GM19023 (cell line): ENCODE data around the gene TEAD1.

Source experiments
- ATAC-seq: cut with Tn5 transposase; IDR thresholded peaks from one replicate; pipeline ENCODE4 v1.9.1; 2021; ENCODE audit warnings: mild to moderate bottlenecking, moderate library complexity; ENCODE audit not compliant: unreplicated experiment

Gene TEAD1

DNA sequence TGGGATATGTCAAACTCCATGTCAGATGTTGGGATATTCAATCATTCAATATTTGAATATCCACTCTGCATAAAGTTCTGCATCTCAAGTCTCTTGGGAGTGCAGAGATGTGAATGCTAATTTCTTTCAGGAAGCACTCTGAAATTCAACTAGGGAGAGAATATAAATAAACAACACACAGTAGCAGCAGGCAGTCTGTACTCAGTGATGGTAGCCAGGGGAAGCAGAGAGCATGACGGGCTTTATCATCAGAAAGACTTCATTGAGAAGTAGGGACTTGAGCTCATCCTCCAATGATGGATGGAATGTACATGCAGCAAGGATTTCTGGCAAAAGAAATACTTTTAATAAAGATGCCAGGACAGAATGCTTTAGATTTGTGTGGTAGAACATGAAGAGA lies 9.8 kb upstream of the TEAD1 start:
- ATAC-seq: no peak

DNA sequence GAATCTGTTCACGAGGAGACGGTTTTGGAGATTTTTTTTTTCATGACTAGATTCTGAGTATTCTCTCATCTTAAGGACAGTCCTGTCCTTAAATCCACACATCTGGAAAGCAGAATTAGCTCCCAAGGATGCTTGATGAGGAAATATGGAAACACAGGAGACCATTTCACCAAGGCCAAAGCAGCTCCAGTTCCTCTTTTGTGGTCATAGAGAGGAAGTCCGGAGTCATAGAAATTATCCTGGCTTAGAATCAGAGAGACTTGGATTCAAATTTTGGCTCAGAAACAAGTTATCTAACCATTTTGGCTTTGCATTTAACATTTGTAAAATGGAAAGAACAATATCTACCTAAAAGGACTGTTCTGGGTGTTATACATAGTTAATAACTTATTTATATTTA lies 7.3 kb upstream of the TEAD1 start:
- ATAC-seq: no peak

DNA sequence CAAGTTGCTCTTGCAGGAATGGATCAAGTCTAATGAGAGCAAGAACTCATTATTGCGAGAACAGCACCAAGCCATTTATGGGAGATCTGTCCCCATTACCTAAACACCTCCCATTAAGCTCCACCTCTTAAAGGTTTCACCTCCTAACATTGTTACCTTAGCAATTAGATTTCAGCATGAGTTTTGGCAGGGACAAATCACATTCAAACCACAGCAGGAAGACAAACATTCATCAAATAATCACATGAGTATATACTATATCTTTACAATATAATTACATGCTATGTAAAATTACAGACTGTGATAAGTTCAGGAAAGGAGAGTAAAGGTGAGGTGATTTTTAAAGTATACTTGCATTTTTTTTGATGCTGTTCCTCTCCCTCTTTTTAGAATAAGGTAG lies 6.6 kb upstream of the TEAD1 start:
- ATAC-seq: no peak

DNA sequence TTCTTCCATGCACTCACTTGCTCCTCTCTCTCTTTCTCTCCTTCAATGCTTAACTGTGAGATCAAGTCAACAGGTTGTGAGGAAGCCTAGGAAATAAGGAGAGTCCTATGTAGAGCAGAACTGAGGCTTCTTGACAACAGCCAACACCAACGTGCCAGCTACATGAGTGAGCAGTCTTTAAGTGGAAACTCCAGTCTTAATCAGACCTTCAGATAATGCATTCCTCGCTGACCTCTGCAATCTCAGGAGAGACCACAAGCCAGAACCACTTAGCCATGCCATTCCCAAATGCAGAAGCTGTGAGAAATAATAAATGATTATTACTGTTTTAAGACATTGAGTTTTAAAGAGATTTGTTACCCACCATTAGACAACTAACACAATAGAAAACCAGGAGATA lies 6.1 kb upstream of the TEAD1 start:
- ATAC-seq: no peak

DNA sequence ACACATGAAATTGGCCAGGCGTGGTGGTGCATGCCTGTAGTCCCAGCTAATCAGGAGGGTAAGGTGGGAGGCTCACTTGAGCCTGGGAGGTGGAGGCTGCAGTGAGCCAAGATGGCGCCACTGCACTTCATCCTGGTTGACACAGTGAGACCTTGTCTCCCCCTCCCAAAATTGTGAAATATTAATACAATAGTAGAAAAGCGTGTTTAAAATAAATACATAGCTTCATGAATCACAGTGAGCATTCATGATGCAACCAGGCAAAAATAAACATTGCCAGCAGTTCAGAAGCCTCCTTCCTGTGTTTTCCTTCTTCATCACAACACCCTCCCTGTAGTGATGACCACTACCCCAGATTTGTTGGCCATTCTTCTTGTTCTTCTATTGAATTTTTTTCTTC lies 4.3 kb upstream of the TEAD1 start:
- no peak for ATAC-seq

DNA sequence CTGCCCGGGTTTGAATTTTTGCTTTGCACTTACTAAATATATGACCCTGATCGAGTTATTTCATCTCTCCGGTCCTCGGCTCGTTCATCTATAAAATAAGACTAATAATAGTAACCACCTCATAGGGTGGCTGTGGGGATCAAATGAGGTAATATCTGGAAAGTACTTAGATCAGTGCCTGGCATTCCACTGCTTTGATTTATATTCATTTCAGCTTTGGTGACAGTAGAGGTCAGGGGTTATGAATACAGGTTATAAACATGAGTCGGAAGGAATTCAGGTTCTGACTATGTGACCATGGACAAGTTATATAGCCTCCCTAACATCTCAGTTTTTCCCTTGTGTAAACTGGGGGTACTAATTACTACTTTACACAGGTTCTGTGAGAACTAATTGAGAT lies 2.9 kb upstream of the TEAD1 start:
- no peak for ATAC-seq

DNA sequence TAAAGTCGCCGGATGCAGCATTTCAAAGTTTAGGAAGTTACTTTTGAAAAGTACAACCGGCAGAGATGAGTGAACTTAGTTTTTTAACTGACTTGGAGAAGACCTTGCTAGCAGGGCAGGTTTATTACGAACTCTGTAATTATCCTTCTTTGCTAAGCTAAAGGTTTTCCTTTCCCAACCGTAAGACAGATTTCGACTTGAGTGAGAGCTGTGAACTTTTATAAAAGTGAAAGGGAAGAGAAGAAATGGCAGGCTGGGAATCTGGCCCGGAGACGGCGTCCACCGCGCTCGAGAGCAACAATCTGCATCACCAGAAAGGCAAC lies 659 bp upstream of the TEAD1 start:
- ATAC-seq: no peak

DNA sequence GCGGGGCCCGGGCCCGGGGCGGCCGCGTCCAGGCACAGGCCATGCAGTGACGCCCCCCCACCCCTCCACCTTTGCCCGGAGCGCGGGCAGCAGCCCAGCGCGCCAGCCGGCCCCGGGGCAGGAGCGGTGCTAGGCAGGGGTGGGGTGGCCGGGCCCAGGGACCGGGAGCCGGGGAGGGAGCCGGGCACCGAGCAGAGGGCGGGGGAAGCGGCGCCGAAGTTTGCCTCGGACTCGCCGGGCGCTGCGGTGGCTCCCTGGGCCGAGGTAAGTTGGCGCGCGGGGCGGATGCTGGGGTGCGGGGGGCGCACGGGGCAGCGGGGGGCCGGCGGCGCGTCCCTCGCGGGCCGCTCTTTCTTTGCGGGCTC lies 332 bp downstream of the TEAD1 start:
- ATAC-seq: no peak

DNA sequence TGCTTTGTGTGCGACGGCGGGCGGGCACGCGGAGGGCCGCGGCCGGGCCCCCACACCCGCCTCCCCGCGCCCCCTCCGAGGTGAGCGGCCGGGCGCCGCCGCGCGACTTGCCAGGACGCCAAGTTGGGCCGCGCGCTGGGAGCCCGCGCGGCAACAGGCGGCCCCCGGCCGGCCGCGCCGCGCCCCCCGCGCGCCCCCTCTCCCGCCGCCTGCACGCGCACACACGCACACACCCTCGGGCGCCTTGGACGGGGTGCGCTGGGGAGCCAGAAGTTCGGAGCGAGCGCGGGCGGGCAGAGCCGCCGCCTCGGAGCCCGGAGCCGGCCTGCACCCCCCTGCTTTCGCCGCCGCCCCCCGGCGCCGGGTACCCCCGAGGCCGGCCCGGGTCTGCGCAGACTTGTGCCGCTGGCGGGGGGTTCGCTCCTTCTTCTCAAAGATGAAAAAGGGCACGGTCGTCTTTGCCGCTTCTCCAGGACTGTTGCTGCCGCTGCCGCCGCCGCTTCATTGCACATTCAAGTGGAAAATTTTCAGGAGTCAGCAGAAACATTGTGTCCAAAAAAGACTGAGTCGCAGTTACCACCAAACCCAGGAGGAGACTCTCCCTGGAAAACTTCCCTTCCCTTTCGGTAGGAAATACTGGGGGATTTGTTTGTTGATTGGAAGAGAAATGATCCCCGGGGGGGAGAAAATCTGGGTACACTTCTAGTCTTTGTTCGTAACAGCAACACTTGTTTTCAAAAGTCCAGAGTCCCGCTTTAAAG lies 895 bp downstream of the TEAD1 start:
- ATAC-seq: peak; percentile 27

DNA sequence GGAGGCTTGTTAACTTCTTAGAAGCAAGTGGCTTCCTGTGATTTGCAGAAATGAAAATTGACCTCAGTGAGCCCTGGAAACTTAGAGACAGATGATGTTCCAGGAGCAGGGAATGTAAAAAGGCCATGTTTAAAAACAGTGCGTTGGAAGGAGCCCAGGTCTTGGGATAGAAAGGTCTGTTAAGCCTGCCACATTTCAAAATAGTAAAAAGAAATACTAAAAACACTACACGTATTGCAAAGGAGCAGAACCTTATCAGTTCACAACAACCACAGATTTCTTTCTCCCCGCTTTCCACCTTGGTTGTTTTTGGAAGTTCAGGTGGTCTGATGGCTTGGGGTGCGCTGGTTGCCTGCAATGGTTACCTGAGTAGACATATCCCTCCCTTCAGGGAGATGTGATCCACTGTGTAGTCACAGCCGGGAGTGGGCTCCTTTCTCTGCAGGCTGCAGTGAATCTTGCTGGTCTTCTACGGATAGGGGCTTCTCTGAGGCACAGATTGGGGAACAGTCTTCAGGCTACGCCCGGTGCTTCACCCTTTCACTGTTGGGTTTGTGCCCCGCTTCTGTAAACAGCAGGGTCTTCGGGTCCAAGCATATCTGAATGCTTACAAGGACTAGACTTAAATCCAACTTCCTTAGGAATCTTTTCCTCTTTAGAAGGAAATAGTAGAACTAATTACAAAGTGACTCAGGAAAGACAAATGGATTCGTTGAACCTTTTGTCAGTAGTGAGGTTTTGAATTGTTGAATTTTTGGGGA lies 1.9 kb downstream of the TEAD1 start:
- no peak for ATAC-seq

DNA sequence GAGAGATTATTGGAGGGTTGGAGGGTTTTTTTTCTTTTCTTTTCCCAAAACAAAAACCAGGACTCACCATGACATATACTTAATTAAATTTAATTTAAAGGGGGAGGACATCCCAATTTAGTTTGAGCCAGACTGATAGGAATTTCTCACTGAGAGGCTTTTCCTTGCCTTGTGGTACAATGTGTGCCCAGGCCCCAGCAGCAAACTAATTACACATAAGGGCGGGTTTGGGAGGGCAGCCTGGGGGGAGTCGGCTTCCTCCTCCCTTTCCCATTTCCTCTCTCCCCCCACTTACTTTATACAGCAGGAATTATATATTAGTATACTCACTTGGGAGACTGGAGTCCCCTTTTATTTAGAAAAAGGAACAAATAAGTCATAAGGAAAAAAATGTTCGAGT lies 2.9 kb downstream of the TEAD1 start:
- no peak for ATAC-seq

DNA sequence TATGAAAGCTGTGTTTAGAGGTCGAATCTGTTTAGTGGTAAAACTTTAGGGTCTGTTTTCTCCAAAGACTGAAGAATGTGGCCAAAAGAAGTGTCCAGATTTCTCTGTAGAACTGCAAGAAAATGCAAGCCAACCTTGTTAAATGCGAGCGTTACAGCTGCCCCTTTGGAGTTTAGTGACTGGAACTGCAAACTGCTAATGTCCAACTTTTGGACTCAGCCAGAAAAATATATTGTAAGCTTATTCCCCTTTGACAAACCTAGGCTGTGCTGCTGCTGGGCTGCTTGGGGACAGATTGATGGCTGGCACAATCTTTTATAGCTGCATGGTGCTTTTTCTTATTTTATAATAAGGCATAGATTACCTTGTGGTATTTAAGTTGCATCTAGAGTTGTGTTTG lies 3.9 kb downstream of the TEAD1 start:
- no peak for ATAC-seq

DNA sequence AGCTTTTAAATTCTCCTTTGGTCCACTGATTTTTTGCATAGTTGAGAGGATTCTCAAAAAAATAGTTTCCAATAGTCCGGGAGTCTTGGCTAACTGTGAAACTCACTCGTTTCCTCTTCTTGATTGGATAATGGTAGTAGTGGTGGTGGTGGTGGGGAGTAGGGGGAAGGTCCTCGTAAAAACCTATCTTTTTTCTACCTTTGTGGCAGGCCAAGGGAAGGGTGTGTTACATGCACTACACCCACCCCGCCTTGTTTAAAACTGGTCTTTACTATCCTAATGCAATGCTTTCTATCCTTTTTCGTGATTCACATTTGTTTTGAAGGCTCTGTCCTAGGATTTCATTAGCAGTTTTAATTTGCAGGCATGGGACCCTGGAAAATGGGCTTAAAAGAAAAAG lies 4.8 kb downstream of the TEAD1 start:
- ATAC-seq: no peak

DNA sequence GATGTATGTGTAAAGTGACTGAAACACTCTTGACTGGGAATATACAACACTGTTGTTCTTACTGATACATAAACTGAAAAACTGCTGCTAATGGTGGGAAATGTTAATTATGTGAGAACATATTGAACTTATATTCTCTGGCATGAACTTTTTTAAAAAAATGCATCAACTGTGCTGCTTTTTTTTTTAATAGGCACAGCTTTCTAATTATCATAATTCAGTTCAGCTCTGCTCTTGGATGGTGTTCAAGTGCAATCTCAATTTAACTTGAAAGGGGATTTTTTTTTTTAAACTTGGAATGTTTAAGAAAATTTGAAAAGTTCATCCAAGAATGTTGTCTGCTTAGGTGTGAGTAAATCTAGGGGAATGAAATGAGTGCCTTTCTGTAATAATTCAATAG lies 5.2 kb downstream of the TEAD1 start:
- ATAC-seq: no peak

DNA sequence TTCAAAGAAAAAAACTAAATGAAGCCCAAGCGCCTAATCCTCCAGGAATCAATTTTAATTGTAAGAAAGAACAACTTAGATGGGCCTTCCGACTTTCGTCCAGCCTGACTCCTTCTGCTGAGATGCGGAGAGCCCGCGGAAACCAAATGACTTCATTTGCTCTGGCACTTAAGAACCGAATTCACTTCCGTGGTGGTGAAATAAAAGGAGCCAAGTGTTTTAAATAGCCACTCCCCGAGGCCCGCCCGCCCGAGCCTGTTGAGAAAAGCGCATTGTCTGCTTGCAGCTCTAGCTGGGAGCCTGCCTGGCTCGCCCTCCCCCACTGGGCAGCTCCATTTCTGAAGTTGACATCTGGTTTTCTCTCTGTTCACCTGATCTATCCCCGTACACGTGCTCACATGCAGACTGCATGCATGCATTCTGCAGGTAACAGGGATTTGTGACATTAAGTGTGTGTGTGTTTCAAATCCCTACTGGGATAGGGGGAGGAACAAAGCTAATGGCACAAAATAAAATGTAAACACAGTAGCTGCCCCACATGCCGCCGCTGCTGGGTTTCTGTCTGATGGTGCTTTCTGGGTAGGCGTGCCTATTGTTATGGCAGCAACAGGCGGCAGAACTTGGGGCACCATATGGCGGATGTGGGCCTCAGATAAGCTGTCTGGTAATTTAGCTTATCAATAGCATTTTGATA lies 6.2 kb downstream of the TEAD1 start:
- no peak for ATAC-seq

DNA sequence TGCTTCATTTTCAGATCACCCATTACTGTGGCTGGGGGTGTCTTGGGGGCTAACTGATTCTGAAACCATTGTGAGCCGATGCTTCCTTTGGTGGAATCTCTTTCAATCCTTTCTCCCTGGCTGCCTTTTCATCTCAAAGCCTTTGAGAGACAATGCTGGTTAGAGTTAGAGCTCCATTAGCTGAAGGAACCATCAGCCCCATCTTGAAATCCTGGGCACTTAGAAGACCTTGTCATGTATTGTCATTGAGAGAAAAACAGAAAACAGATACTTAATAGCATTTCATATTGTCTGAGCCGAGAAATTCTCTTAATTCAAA lies 6.7 kb downstream of the TEAD1 start:
- ATAC-seq: no peak

DNA sequence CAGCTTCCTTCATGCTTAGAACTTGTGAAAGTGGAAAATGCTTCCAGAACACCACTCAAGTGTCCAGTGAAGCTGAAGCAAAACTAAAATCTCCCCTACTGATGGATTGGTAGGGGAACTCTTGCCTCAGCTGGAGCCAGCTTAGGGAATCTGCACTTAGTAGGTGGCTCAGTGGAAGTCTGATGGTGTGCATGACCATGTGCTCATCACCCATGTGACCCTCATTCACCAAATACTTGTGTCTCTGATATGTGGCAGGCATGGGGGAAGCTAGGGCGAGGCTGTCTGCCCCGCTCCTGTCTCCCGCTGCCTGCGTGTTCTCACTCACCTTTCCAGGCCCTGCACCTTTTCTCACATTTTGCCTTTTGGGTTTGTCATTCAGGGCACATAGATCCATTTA lies 7.2 kb downstream of the TEAD1 start:
- no peak for ATAC-seq

DNA sequence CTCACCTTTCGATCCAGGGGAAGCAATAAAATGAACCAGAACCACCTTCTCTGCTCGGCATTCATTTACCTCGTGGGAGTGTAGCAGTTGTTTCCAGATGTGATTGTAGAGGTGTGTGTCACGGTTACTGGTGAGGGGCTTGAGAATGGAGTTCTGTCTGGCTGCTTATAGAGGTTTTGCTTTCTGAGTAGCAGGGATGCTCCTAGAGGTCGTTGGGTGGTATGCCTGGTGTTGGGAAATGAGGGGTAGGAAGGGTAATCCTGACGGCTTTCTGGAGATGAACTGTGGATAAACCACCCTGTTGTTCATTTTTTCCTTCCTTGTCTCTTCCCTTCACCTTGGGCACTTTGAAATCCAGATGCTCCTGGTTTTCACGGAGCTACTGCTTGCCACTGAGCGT lies 8.1 kb downstream of the TEAD1 start:
- ATAC-seq: no peak

DNA sequence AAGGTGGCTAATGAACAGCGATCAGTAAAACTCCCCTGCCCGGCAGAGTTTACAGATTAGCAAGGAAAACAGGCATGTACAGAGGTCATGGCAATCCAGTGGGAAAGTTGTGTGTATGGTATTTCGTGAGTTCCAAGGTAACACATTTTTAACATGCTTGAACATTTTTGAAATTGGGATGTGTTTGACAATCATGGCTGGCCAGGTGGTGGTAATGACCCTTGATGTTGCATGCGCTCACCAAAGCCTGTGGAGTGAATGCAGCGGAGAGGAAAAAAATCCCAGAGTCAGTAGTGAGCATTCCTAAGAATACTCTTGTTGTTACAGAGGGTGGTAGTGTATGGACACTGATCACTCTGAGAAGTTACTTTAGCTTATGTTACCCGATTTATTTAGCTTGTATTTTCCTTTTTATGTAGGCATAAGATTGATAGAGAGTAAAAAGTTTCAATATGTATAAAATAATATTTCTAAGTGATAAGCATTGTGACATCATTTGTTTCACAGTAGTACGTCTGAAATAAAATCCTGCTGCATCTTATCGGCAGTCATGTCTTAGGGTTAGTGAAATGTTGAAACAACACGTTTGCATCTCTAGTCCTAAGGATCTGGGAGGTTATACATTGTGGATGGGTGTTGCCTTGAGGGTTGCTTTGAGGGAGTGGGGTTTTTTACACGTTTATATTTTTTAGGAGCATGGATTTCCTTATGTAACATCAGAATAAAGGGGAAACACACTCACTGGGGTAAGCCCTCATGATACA lies 8.7 kb downstream of the TEAD1 start:
- no peak for ATAC-seq

DNA sequence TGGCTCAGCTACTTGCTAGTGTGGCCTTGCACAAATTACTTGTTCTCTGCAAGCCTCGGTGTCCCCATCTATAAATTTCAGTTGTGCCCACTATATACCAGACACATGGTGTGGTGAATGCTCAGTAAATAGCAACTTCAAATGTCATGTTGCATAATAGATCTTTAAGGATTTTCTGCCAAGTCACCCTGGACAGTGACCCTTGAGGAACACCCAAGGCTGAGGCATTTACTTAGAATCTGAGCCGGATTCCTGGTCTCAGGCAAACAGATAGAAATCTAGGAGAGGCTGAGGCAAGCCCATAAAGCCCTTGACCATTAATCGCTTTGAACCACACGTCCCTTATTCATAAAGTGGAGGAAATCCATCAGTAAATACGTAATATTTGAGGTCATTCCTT lies 9.7 kb downstream of the TEAD1 start:
- ATAC-seq: no peak

DNA sequence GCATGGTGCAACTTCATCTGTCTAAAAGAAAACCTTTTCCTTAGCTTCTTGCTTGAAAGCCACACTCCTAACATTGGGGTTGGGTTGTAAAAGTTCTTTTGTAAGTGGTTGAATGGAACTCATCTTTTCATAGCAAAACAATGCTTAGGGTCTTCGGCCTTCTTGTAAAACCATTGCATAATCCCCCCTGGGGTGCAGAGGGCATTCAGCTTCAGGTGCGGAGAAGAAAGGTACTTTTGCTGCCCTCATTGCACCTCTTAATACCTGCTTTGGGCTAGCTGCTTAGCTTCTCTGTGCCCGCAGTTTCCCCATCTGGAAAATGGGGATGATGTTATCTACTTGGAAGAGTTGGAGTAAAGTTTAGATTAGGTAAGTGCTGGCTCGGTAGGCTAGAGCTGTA lies 10.1 kb downstream of the TEAD1 start:
- no peak for ATAC-seq

DNA sequence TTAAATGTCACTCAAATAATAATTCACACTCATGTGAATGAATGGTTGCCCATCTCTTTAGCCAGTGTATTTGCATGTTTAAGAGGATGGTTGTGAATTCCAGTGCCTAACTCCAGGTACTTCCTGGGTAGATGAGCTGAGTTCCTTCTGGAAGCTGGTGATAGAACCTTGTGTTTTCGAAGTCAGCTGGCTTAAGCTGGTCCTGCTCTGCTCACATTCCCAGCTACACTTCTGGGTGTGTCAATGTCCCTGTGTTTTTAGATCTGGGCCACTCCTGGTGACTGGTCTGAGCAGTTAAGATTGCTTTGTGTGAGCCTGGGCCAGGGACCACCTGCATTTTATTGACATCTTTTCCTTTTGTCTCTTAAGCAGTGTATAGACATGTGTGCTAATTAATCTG lies 10.6 kb downstream of the TEAD1 start:
- no peak for ATAC-seq
